K562 treated with DMSO at 1 percent for 12 hours (cell line): ENCODE results near the gene PARP11. TPM values are rescaled to one million over a fixed set of nuclear protein-coding genes. Genes with fewer than 3 reads are reported as not detected.

Experiments used
- total RNA-seq: library from RNA; unstranded; fragments of 300-600 nt; gene quantifications from 2 replicates; pipeline ENCODE4 v1.2.3, GENCODE V29; 2022; ENCODE audit not compliant: insufficient read depth

The PARP11 gene, protein sequence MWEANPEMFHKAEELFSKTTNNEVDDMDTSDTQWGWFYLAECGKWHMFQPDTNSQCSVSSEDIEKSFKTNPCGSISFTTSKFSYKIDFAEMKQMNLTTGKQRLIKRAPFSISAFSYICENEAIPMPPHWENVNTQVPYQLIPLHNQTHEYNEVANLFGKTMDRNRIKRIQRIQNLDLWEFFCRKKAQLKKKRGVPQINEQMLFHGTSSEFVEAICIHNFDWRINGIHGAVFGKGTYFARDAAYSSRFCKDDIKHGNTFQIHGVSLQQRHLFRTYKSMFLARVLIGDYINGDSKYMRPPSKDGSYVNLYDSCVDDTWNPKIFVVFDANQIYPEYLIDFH
- total RNA-seq, result 0.90 and 2.2 TPM in 2 replicates

DNA sequence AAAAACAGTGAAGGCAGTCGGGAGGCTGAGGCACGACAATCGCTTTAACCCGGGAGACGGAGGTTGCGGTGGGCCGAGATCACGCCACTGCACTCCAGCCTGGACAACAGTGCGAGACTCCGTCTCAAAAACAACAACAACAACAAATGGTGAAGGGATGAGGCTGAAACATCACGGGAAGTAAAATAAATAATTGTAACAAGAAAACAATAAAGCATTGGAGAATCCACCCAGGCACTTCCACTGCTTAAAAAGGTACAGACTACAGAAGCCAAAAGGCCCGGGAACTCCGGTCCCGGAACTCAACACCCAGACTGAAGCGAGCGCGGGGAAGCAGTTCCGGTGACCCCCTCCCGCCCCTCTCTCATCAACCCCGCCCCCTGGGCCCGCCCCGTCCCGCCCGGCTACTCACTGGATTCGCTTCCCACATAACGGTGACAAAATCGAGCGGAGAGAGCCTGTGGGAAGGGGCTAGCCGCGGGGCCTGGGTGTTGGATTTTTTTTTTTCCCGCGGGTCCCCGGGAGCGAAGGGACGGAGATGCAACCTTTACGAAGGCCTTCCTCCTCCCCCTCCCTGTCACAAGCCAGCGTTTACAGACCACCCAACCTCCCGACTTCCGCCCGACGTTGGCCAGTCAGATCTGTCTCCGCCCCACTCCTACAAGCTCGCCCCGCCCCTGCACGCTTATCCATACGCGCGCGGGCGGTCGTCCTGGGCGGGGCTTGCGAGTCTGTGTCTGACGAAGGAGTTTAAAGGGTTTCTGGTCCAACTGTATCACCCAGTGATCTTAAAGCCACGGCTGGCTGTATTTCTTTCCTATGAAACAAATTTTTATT is at the start of gene PARP11:
Gene PARP11 (minus strand): TSS at position 600 of the 837 bp plus-strand sequence. CDS start 170 bp downstream, at position 430.

Other genes with a start within 250 kb of the PARP11 start
- gene CRACR2A, start 120.3 kb downstream of the PARP11 start, total RNA-seq, result 0.83 and 3.2 TPM in 2 replicates